Stimulated activated naive CD4-positive, alpha-beta T cell treated with Interleukin-2 at 50 U/mL for 16 hours (primary cell): ENCODE results near the gene FLT1.

ENCODE experiments used
- DNase-seq: peaks from one replicate; lab custom pipeline; 2025; lab: John Stamatoyannopoulos, UW

The FLT1 gene

DNA sequence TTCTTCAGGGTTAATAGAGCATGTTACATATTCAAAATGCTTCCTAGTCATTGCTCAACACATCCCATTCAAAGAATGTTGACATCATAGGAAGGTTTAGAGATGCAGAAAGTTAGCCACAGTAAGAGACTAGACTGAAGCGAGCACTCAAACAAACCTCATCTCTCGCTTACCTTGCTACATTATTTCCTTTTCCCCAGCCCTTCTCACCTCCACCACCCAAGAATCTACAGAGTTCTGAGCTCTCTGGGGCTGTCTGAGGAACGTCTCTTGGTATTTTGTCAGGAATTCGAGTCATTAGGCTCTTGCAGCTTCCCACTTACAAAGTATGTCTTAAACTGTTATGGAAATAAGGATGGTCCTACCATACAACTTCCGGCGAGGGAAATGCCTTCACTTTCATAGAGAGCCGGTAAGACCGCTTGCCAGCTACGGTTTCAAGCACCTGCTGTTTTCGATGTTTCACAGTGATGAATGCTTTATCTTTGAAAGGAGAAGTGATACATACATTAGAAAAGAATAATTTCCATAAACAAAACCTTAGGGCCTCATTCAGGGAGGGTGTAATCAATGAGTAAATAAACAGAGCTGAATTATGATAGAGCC is 65.1 kb downstream of the FLT1 start:
- DNase-seq, result no peak

GRCh38 chr13:28429096-28429495 is 65.8 kb downstream of the FLT1 start:
- no peak for DNase-seq

DNA sequence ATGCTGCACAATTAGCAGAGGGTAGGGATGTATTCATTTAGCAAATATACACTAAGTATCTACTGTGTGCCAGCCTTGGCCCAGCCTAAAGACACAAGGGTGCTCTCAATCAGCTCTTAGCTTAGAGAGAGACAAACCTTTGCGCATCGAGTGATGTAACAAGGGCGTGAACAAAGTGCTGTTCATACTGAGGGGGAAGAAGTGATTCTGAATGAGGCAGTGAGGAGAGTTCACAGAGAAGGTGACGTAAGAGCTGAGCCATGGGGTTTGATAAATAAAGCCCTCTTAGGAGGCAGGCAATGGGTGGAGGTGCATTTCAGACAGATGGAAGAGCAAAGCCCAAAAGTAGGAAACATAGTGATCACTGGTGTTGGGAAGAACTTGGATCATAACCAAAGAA is 68.5 kb downstream of the FLT1 start:
- DNase-seq, result no peak

DNA sequence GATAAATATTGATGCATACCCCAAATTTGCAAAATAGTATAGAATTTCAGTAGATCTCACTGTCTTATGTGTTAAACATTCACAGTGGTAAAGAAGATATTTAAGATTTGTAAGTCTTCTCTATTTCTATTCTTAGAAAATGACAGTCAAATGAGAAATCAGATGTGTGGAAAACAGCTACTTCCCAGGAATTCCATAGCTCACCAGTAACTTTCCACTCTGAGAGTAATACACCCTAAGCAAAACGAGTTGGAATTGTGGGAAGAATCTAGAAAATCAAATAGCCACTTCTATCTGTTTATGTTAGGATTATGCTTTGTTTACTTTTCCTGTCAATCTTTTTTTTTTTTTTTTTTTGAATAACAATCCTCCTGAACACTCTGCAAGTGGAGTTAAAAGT is 69.1 kb downstream of the FLT1 start:
- no peak for DNase-seq

- DNase-seq, result no peak
Measured at GRCh38 chr13:28424541-28424940, 70.4 kb downstream of the FLT1 start.

GRCh38 chr13:28423010-28423409 is 71.9 kb downstream of the FLT1 start:
- no peak for DNase-seq

GRCh38 chr13:28421676-28422410 is 73.1 kb downstream of the FLT1 start:
- no peak for DNase-seq

- DNase-seq, result no peak
Measured at GRCh38 chr13:28420704-28421103, 74.2 kb downstream of the FLT1 start.

GRCh38 chr13:28415994-28416421 is 78.9 kb downstream of the FLT1 start:
- no peak for DNase-seq

GRCh38 chr13:28413999-28414398 is 80.9 kb downstream of the FLT1 start:
- DNase-seq, result no peak

DNA sequence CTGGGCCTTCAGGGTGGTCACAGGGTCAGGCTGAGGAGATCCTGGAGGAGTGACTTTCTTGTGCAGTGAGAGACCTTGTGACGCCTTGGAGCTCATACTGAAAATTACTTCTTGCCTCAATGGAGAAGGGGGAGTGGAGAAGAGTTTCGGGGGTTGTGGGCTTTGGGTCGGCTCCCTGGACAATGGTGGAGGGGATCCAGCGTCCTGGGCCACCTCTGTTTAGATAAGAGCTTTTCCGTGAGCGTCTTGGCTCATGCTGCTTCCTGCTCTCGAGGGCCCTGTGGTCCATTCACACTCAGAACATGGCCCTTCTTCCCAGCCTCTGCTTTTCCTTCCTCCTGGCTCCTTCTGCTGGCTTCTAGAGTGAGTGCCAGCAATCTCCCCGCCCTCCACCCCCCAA is 81.9 kb downstream of the FLT1 start:
- DNase-seq, result no peak

DNA sequence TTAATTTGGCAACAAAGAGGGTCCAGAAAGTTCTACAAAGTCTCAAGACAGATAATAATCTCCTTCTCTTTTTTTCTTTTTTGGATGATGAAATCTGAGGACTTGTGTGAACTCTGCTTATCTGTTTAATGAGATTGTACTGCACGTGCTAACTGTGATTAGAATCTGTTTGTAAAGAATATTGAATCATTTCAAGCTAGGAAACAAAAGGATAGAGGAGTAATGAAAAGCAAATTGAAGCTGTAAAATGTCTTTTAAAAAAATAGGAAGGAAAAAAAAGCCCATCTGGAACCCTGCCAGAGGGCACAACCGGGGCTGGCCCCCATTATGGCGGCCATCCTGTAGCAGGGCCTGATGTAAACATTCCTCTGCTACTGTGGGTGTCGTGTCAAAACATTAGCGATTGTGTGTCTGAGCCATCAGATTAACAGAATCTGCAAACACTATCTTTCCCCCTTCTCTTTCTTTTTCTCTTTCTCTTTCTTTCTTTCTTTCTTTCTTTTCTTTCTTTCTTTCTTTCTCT is 83.0 kb downstream of the FLT1 start:
- no peak for DNase-seq

- DNase-seq, result no peak
Measured at GRCh38 chr13:28410096-28410495, 84.8 kb downstream of the FLT1 start.

- no peak for DNase-seq
Measured at GRCh38 chr13:28409648-28410047, 85.3 kb downstream of the FLT1 start.

DNA sequence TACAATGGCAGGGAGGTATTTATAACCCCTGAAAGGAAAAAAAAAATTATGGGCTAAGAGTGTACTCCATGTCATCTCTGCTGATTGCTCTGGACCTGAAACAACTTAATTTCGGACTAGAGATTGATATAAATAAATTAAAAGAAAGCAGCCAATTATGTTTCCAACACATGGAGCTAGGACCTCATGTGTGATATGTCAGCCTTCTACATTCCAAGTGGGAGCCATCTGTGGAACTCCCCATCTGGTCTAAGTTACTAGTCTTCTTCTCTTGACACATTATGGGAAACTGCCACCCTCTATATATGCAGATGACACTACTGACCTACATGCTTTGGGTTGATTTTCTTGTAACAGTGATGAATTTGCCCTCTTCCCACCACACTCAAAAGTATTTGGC is 86.1 kb downstream of the FLT1 start:
- DNase-seq, result no peak

GRCh38 chr13:28408235-28408848 is 86.6 kb downstream of the FLT1 start:
- no peak for DNase-seq

GRCh38 chr13:28406733-28407266 is 88.1 kb downstream of the FLT1 start:
- no peak for DNase-seq

- no peak for DNase-seq
Measured at GRCh38 chr13:28402057-28402381, 92.9 kb downstream of the FLT1 start.

DNA sequence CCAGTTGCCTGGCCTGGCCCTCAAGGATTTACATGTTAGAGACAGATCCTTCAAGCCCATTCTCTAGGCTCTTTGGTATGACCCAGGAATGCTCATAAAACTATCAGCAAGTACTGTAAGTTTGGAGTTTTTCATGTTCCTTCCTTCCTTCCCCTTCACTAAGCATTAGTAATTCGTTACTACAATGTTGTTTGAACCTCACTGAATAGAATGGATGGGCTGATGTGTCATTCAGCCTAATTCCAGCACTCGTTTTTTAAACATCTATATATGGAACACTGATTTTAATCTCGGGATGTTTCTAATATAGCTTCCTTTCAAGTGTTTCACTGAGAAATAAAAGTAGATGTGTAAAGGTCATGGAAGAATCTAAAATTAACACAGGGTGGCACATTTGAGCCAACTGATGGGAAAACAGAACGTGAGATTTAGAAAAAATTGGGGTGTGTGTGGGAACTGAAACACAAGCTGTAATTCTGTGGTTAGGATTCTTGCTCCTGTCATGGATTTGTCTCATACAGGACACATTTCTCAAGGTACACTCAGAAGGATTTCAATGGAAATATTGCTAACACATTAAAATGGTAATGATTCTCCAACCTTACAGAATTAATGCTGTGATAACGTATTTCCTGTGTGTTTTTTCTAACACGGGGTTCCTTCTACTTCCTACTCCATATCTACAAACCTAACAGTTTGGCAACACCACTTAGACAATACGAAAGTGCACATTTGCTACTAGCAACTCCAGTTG is 93.4 kb downstream of the FLT1 start:
- DNase-seq, result no peak

GRCh38 chr13:28396053-28396452 is 98.9 kb downstream of the FLT1 start:
- DNase-seq, result no peak

- DNase-seq, result no peak
Measured at GRCh38 chr13:28394422-28394821, 100.5 kb downstream of the FLT1 start.

DNA sequence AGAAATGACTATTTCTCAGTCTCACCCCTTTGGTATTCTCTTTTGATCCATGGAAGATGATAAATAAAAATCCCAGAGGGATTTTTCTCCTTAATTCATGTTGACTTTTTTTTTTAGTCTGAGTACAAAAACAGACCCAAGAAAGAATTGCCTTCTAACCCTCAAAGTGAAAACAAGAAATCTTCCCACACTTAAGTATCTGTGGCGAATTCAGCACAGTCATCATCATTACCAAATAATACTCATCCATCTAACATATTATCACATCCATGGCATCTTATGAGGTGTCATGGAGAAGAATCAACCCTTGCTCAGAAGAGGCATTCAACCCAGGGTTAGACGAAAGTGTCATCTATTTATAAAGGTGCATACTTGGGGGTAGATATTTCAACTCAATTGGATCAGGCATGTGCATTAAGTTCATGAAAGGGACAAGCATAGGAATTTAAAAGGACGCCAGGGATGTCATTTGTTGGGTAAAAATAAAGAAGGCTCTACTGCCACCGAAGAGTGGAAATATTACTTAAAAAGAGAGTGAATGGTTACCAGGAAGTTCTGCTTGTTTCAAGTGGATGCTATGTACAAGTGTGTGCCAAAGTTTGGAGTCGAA is 101.9 kb downstream of the FLT1 start:
- no peak for DNase-seq
